HEK293 (cell line): ENCODE measurements around the gene TOM1.

Experiments used
- GLI4 ChIP-seq: fragments of 450-650 bp; formaldehyde crosslinking; IDR thresholded peaks from 2 replicates; pipeline ENCODE4 v1.5.1; 2016; ENCODE audit warnings: missing biosample characterization, missing genetic modification characterization
- IKZF3 ChIP-seq: fragments of 450-650 bp; IDR thresholded peaks from 2 replicates; pipeline ENCODE4 v1.5.0; 2018; ENCODE audit warnings: missing biosample characterization, mild to moderate bottlenecking, missing genetic modification characterization, moderate library complexity
- MZF1 ChIP-seq: fragments of 450-650 bp; formaldehyde crosslinking; IDR thresholded peaks from 2 replicates; pipeline ENCODE4 v1.5.1; 2017; ENCODE audit warnings: missing biosample characterization, missing genetic modification characterization, borderline replicate concordance
- REPIN1 ChIP-seq: fragments of 450-650 bp; formaldehyde crosslinking; IDR thresholded peaks from 2 replicates; pipeline ENCODE4 v1.5.1; 2017; ENCODE audit warnings: missing biosample characterization, missing genetic modification characterization, low read depth
- ZBTB48 ChIP-seq: fragments of 450-650 bp; formaldehyde crosslinking; IDR thresholded peaks from 2 replicates; pipeline ENCODE4 v1.5.1; 2016; ENCODE audit warnings: missing biosample characterization, missing genetic modification characterization
- ZBTB49 ChIP-seq: fragments of 450-650 bp; formaldehyde crosslinking; IDR thresholded peaks from 2 replicates; pipeline ENCODE4 v1.5.1; 2016; ENCODE audit warnings: missing biosample characterization, missing genetic modification characterization, low read depth
- ZNF16 ChIP-seq: fragments of 450-650 bp; formaldehyde crosslinking; IDR thresholded peaks from 2 replicates; pipeline ENCODE4 v1.5.1; 2016; ENCODE audit warnings: low read depth, missing biosample characterization, missing genetic modification characterization
- ZNF184 ChIP-seq: fragments of 450-650 bp; IDR thresholded peaks from 2 replicates; pipeline ENCODE4 v1.5.1; 2018; ENCODE audit warnings: missing biosample characterization, mild to moderate bottlenecking, missing genetic modification characterization
- ZNF19 ChIP-seq: fragments of 450-650 bp; formaldehyde crosslinking; IDR thresholded peaks from 2 replicates; pipeline ENCODE4; 2016; ENCODE audit warnings: missing biosample characterization, missing genetic modification characterization, low read depth
- ZNF214 ChIP-seq: fragments of 450-650 bp; formaldehyde crosslinking; IDR thresholded peaks from 2 replicates; pipeline ENCODE4 v1.5.1; 2017; ENCODE audit warnings: missing biosample characterization, mild to moderate bottlenecking, missing genetic modification characterization, borderline replicate concordance
- ZNF223 ChIP-seq: fragments of 450-650 bp; formaldehyde crosslinking; IDR thresholded peaks from 2 replicates; pipeline ENCODE4 v1.5.1; 2016; ENCODE audit warnings: missing biosample characterization, missing genetic modification characterization
- ZNF24 ChIP-seq: fragments of 450-650 bp; formaldehyde crosslinking; IDR thresholded peaks from 2 replicates; pipeline ENCODE4 v1.5.1; 2016; ENCODE audit warnings: missing biosample characterization, missing genetic modification characterization
- ZNF266 ChIP-seq: fragments of 450-650 bp; formaldehyde crosslinking; IDR thresholded peaks from 2 replicates; pipeline ENCODE4 v1.5.1; 2016; ENCODE audit warnings: missing biosample characterization, missing genetic modification characterization, low read depth
- ZNF350 ChIP-seq: fragments of 450-650 bp; formaldehyde crosslinking; IDR thresholded peaks from 2 replicates; pipeline ENCODE4 v1.5.0; 2017; ENCODE audit warnings: missing biosample characterization, mild to moderate bottlenecking, missing genetic modification characterization
- ZNF391 ChIP-seq: fragments of 450-650 bp; formaldehyde crosslinking; IDR thresholded peaks from 2 replicates; pipeline ENCODE4 v1.5.1; 2016; ENCODE audit warnings: low read depth, missing biosample characterization, missing genetic modification characterization, borderline replicate concordance
- ZNF394 ChIP-seq: fragments of 450-650 bp; formaldehyde crosslinking; IDR thresholded peaks from 2 replicates; pipeline ENCODE4 v1.5.1; 2016; ENCODE audit warnings: missing biosample characterization, missing genetic modification characterization, mild to moderate bottlenecking, moderate library complexity, borderline replicate concordance
- ZNF398 ChIP-seq: fragments of 450-650 bp; formaldehyde crosslinking; IDR thresholded peaks from 2 replicates; pipeline ENCODE4 v1.5.1; 2017; ENCODE audit warnings: missing biosample characterization, missing genetic modification characterization
- ZNF423 ChIP-seq: fragments of 450-650 bp; formaldehyde crosslinking; IDR thresholded peaks from 2 replicates; pipeline ENCODE4 v1.5.1; 2016; ENCODE audit warnings: missing biosample characterization, missing genetic modification characterization
- ZNF426 ChIP-seq: fragments of 450-650 bp; formaldehyde crosslinking; IDR thresholded peaks from 2 replicates; pipeline ENCODE4 v1.5.1; 2017; ENCODE audit warnings: missing biosample characterization, missing genetic modification characterization, mild to moderate bottlenecking, inconsistent platforms, moderate library complexity
- ZNF433 ChIP-seq: fragments of 450-650 bp; formaldehyde crosslinking; IDR thresholded peaks from 2 replicates; pipeline ENCODE4 v1.5.1; 2016; ENCODE audit warnings: missing biosample characterization, missing genetic modification characterization, low read depth
- ZNF48 ChIP-seq: fragments of 450-650 bp; formaldehyde crosslinking; IDR thresholded peaks from 2 replicates; pipeline ENCODE4 v1.5.1; 2016; ENCODE audit warnings: missing biosample characterization, missing genetic modification characterization
- ZNF544 ChIP-seq: fragments of 450-650 bp; formaldehyde crosslinking; IDR thresholded peaks from 2 replicates; pipeline ENCODE4 v1.5.0; 2017; ENCODE audit warnings: missing biosample characterization, missing genetic modification characterization
- ZNF580 ChIP-seq: fragments of 450-650 bp; formaldehyde crosslinking; IDR thresholded peaks from 2 replicates; pipeline ENCODE4 v1.5.1; 2016; ENCODE audit warnings: missing biosample characterization, missing genetic modification characterization
- ZNF600 ChIP-seq: fragments of 450-650 bp; formaldehyde crosslinking; IDR thresholded peaks from 2 replicates; pipeline ENCODE4 v1.5.1; 2016; ENCODE audit warnings: missing biosample characterization, missing genetic modification characterization
- ZNF623 ChIP-seq: fragments of 450-650 bp; formaldehyde crosslinking; IDR thresholded peaks from 2 replicates; pipeline ENCODE4 v1.5.1; 2016; ENCODE audit warnings: missing biosample characterization, missing genetic modification characterization
- ZNF654 ChIP-seq: fragments of 450-650 bp; formaldehyde crosslinking; IDR thresholded peaks from 2 replicates; pipeline ENCODE4 v1.5.1; 2016; ENCODE audit warnings: low read depth, missing biosample characterization, missing genetic modification characterization
- ZSCAN18 ChIP-seq: fragments of 450-650 bp; formaldehyde crosslinking; IDR thresholded peaks from 2 replicates; pipeline ENCODE4 v1.5.1; 2016; ENCODE audit warnings: missing biosample characterization, missing genetic modification characterization
- ZSCAN30 ChIP-seq: fragments of 450-650 bp; IDR thresholded peaks from 2 replicates; pipeline ENCODE4 v1.5.1; 2018; ENCODE audit warnings: missing biosample characterization, mild to moderate bottlenecking, missing genetic modification characterization, moderate library complexity
- TF ChIP-seq, protein P1 (sequence below): fragments of 450-650 bp; formaldehyde crosslinking; IDR thresholded peaks from 2 replicates; pipeline ENCODE4 v1.5.1; 2016; ENCODE audit warnings: missing biosample characterization, missing genetic modification characterization
- TF ChIP-seq, protein P2 (sequence below): fragments of 450-650 bp; formaldehyde crosslinking; IDR thresholded peaks from 2 replicates; pipeline ENCODE4 v1.5.1; 2016; ENCODE audit warnings: missing biosample characterization, missing genetic modification characterization

Gene TOM1

DNA sequence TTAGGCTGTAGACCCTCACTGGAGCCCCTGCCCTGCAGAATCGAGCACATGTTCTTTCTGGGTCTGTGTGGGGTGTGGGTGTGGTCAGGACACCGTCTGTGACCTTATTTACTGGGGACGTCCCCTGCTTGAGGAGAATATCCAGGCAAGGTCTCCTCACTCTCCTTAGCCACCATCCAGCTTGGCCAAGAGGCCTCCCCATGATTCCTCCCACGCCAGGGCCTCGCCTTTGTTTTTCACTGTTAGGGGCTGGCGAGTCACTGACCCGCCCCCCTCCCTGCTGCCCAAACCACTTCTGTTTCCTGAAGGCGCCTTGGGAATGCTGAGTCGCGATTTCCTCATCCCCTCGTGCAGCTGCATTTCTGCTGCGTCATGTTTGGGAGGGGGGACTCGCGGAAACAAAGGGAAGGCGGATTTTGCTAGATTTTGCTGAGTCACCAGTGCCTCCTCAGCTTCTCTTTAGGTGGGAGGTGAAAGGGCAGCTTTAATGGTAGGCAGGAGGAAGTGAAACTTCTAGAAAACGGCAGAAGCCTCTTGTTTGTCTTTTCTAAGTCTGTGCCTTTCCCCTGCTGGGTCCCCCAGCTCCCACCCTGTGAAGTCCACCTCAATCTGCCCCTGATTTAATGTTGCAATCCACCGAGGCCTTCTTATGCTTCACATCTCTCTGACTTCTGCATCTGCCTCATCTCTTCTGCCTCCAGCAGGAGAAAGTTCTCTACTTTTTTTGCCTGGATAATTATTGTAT is 77.2 kb downstream of the TOM1 start (continued):
- TF ChIP-seq ZNF398 (tag by site-specific recombination) (peak; percentile 38; the same call in 1 of the 2 replicates), ZNF623 (no peak), ZNF16 (tag by site-specific recombination) (no peak), ZBTB49 (tag by site-specific recombination) (no peak), ZNF391 (0 out of 2 replicates have a peak, but pooled peaks have one; percentile 39), ZBTB48 (0 out of 2 replicates have a peak, but pooled peaks have one; percentile 47), ZNF580 (tag by site-specific recombination) (no peak), ZNF394 (tag by site-specific recombination) (peak; percentile 74; the same call in 1 of the 2 replicates), ZNF19 (no peak), ZNF350 (tag by site-specific recombination) (no peak), ZNF433 (tag by site-specific recombination) (no peak), ZNF223 (tag by site-specific recombination) (no peak), ZNF654 (tag by site-specific recombination) (no peak), IKZF3 (0 out of 2 replicates have a peak, but pooled peaks have one; percentile 33), ZNF184 (tag by site-specific recombination) (peak; percentile 83; the same call in 1 of the 2 replicates), GLI4 (tag by site-specific recombination) (no peak), ZSCAN18 (tag by site-specific recombination) (peak; percentile 64; the same call in 1 of the 2 replicates), ZSCAN30 (tag by site-specific recombination) (no peak), REPIN1 (tag by site-specific recombination) (no peak), ZNF423 (tag by site-specific recombination) (no peak), ZNF544 (no peak), ZNF24 (tag by site-specific recombination) (peak; percentile 81), ZNF48 (tag by site-specific recombination) (no peak), MZF1 (tag by site-specific recombination) (no peak), ZNF426 (tag by site-specific recombination) (no peak), ZNF214 (no peak), ZNF266 (tag by site-specific recombination) (no peak), ZNF600 (tag by site-specific recombination) (no peak)
- TF ChIP-seq, protein P1, sequence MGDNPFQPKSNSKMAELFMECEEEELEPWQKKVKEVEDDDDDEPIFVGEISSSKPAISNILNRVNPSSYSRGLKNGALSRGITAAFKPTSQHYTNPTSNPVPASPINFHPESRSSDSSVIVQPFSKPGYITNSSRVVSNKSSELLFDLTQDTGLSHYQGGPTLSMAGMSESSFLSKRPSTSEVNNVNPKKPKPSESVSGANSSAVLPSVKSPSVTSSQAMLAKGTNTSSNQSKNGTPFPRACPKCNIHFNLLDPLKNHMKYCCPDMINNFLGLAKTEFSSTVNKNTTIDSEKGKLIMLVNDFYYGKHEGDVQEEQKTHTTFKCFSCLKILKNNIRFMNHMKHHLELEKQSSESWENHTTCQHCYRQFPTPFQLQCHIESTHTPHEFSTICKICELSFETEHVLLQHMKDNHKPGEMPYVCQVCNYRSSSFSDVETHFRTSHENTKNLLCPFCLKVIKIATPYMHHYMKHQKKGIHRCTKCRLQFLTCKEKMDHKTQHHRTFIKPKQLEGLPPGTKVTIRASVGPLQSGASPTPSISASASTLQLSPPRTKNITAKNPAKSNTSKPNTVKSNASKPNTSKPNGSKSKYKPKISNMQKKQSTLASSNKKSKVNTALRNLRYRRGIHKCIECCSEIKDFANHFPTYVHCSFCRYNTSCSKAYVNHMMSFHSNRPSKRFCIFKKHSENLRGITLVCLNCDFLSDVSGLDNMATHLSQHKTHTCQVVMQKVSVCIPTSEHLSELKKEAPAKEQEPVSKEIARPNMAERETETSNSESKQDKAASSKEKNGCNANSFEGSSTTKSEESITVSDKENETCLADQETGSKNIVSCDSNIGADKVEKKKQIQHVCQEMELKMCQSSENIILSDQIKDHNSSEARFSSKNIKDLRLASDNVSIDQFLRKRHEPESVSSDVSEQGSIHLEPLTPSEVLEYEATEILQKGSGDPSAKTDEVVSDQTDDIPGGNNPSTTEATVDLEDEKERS (tag by site-specific recombination) = 0 out of 2 replicates have a peak, but pooled peaks have one; percentile 42
- TF ChIP-seq, protein P2, sequence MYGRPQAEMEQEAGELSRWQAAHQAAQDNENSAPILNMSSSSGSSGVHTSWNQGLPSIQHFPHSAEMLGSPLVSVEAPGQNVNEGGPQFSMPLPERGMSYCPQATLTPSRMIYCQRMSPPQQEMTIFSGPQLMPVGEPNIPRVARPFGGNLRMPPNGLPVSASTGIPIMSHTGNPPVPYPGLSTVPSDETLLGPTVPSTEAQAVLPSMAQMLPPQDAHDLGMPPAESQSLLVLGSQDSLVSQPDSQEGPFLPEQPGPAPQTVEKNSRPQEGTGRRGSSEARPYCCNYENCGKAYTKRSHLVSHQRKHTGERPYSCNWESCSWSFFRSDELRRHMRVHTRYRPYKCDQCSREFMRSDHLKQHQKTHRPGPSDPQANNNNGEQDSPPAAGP (tag by site-specific recombination) = peak; percentile 83
